K562 (cell line): ENCODE measurements around the gene HMOX1.

ENCODE experiments used
- CEBPG ChIP-seq, 3 experiments: fragments of 200-800 bp in 1 of 3; sonication (Bioruptor generic) in 1 of 3; sonication (generic) in 1 of 3; formaldehyde crosslinking in 1 of 3; IDR thresholded peaks in 2 of 3; conservative IDR thresholded peaks in 1 of 3; 2 replicates each; pipeline versions ENCODE4 v1.6.1 to v1.8.0; 2016 to 2022; ENCODE audit warnings: missing compliant biosample characterization in 2 of 3, missing genetic modification characterization in 2 of 3, mild to moderate bottlenecking in 1 of 3, missing genetic modification reagents in 1 of 3
- CREB1 ChIP-seq, 2 experiments: sonication (generic) in 1 of 2; formaldehyde crosslinking in 1 of 2; IDR thresholded peaks; 2 replicates each; pipeline versions ENCODE4 v1.6.1 to v1.8.0; 2012 to 2022; ENCODE audit warnings: inconsistent platforms in 1 of 2, mild to moderate bottlenecking in 1 of 2, missing genetic modification reagents in 1 of 2, moderate library complexity in 1 of 2
- ELF1 ChIP-seq: fragments of 200-800 bp; sonication (Bioruptor generic); IDR thresholded peaks from 2 replicates; pipeline ENCODE4 v1.6.1; 2016; ENCODE audit warnings: missing genetic modification characterization, missing compliant biosample characterization
- FOS ChIP-seq: IDR thresholded peaks from 3 replicates; pipeline ENCODE4 v1.6.1; 2011; ENCODE audit not compliant: insufficient read length; ENCODE audit errors: extremely low read depth
- NR2C2 ChIP-seq, 2 experiments: fragments of 200-800 bp in 1 of 2; sonication (Bioruptor generic) in 1 of 2; sonication (generic) in 1 of 2; formaldehyde crosslinking in 1 of 2; IDR thresholded peaks; 2 replicates each; pipeline versions ENCODE4 v1.6.1 to v1.8.0; 2016 to 2022; ENCODE audit warnings: mild to moderate bottlenecking in 1 of 2, missing compliant biosample characterization in 1 of 2, missing genetic modification characterization in 1 of 2, missing genetic modification reagents in 1 of 2
- RFX5 ChIP-seq: IDR thresholded peaks from 2 replicates; pipeline ENCODE4 v1.6.1; 2011; ENCODE audit warnings: low read depth, mild to moderate bottlenecking, improper control_type of control experiment, low read length
- SRF ChIP-seq, 2 experiments: fragments of 250-450, 450-650 bp in 1 of 2; sonication (Bioruptor Pico) in 1 of 2; sonication (generic) in 1 of 2; formaldehyde crosslinking; IDR thresholded peaks; 2 replicates each; pipeline versions ENCODE4 v1.5.0 to v1.5.1; 2020 to 2022; ENCODE audit warnings: mild to moderate bottlenecking in 1 of 2, missing genetic modification reagents in 1 of 2
- SRSF1 ChIP-seq: fragments of 200-400 bp; formaldehyde crosslinking; IDR thresholded peaks from 2 replicates; pipeline ENCODE4 v1.6.1; 2017; ENCODE audit warnings: mild to moderate bottlenecking, low read depth, low read length, moderate library complexity
- TCF7L2 ChIP-seq: fragments of 150-350 bp; IDR thresholded peaks from 2 replicates; pipeline ENCODE4 v1.6.1; 2016; ENCODE audit warnings: low read depth, mild to moderate bottlenecking, low read length, moderate library complexity
- TF ChIP-seq, protein P1 (sequence below): fragments of 250-450 bp; sonication (Bioruptor Pico); IDR thresholded peaks from 2 replicates; pipeline ENCODE4 v1.4.0; 2020; ENCODE audit warnings: mild to moderate bottlenecking
- TF ChIP-seq, protein P2 (sequence below), 3 experiments: IDR thresholded peaks in 2 of 3; conservative IDR thresholded peaks in 1 of 3; 2 replicates each; pipeline ENCODE4 v1.5.1; 2011 to 2012; ENCODE audit warnings: low read length in 3 of 3, mild to moderate bottlenecking in 3 of 3, control low read depth in 2 of 3, improper control_type of control experiment in 1 of 3, inconsistent platforms in 1 of 3, low read depth in 1 of 3, mixed read lengths in 1 of 3, moderate library complexity in 1 of 3; ENCODE audit not compliant: insufficient read depth in 2 of 3

DNA sequence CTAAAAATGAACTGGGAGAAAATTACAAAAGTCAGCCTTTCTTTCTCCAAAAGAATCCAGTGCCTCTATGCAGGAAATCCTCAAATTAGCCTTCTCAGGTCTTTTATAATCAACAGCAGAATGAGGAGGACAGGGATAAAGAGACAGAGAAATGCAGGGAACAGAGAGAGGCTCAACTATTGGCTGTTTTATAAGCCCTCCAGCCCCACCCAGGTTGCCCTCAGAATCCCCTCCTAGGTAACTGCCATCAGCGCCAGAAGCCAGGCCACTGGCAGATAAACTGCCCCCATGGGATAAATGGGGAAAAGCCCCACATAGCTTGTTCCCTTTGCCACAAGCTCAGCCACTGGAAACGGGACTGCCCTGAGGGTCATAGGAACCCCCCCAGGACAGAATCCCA is 10.9 kb upstream of the HMOX1 start:
- no peak for TF ChIP-seq SRF (CRISPR knock-in tag; IDR thresholded peaks at IDR 0.05)
- TF ChIP-seq, protein P1, sequence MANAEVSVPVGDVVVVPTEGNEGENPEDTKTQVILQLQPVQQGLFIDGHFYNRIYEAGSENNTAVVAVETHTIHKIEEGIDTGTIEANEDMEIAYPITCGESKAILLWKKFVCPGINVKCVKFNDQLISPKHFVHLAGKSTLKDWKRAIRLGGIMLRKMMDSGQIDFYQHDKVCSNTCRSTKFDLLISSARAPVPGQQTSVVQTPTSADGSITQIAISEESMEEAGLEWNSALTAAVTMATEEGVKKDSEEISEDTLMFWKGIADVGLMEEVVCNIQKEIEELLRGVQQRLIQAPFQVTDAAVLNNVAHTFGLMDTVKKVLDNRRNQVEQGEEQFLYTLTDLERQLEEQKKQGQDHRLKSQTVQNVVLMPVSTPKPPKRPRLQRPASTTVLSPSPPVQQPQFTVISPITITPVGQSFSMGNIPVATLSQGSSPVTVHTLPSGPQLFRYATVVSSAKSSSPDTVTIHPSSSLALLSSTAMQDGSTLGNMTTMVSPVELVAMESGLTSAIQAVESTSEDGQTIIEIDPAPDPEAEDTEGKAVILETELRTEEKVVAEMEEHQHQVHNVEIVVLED: no peak
- TF ChIP-seq RFX5: no peak
- TF ChIP-seq CEBPG (CRISPR knock-in tag; IDR thresholded peaks at IDR 0.05): no peak
- TF ChIP-seq CEBPG (tag; conservative IDR thresholded peaks at IDR 0.05 in 1 of 2, IDR thresholded peaks at IDR 0.05 in 1 of 2): no peak
- TF ChIP-seq NR2C2 (CRISPR knock-in tag; IDR thresholded peaks at IDR 0.05): no peak
- TF ChIP-seq NR2C2 (tag; IDR thresholded peaks at IDR 0.05): no peak
- TF ChIP-seq CREB1 (IDR thresholded peaks at IDR 0.05): no peak
- no peak for TF ChIP-seq CREB1 (CRISPR knock-in tag; IDR thresholded peaks at IDR 0.05)
- no peak for TF ChIP-seq ELF1 (tag)
- TF ChIP-seq, protein P2, sequence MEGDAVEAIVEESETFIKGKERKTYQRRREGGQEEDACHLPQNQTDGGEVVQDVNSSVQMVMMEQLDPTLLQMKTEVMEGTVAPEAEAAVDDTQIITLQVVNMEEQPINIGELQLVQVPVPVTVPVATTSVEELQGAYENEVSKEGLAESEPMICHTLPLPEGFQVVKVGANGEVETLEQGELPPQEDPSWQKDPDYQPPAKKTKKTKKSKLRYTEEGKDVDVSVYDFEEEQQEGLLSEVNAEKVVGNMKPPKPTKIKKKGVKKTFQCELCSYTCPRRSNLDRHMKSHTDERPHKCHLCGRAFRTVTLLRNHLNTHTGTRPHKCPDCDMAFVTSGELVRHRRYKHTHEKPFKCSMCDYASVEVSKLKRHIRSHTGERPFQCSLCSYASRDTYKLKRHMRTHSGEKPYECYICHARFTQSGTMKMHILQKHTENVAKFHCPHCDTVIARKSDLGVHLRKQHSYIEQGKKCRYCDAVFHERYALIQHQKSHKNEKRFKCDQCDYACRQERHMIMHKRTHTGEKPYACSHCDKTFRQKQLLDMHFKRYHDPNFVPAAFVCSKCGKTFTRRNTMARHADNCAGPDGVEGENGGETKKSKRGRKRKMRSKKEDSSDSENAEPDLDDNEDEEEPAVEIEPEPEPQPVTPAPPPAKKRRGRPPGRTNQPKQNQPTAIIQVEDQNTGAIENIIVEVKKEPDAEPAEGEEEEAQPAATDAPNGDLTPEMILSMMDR (IDR thresholded peaks at IDR 0.05 in 2 of 3, conservative IDR thresholded peaks at IDR 0.05 in 1 of 3; ENCODE audit: insufficient read depth in 2 of 3, low read depth in 1 of 3, low read length in 3 of 3): no peak
- TF ChIP-seq SRSF1: no peak
- no peak for TF ChIP-seq FOS
- TF ChIP-seq TCF7L2: no peak
